NB4 (cell line): ENCODE data around the gene IFI16.

Experiments
- DNase-seq: peaks from one replicate; pipeline ENCODE4 v3.0.0; 2010; ENCODE audit warnings: low read depth
- H3K4me3 ChIP-seq: one replicate; pipeline ENCODE4 v1.5.1; 2011; ENCODE audit warnings: mild to moderate bottlenecking, low read depth, low read length, moderate library complexity
- MYC ChIP-seq: IDR thresholded peaks from 2 replicates; pipeline ENCODE4 v1.6.1; 2011; ENCODE audit warnings: low read depth, low read length
- POLR2A ChIP-seq: IDR thresholded peaks from 2 replicates; pipeline ENCODE4 v1.6.1; 2011; ENCODE audit warnings: mild to moderate bottlenecking; ENCODE audit not compliant: insufficient read length; ENCODE audit errors: extremely low read depth
- TF ChIP-seq, protein P1 (sequence below): IDR thresholded peaks from 2 replicates; pipeline ENCODE4 v1.6.1; 2011; ENCODE audit warnings: low read depth, low read length
- TF ChIP-seq, protein P2 (sequence below): IDR thresholded peaks from one replicate; pipeline ENCODE4 v1.5.1; 2012; ENCODE audit warnings: low read depth, low read length

The IFI16 gene

DNA sequence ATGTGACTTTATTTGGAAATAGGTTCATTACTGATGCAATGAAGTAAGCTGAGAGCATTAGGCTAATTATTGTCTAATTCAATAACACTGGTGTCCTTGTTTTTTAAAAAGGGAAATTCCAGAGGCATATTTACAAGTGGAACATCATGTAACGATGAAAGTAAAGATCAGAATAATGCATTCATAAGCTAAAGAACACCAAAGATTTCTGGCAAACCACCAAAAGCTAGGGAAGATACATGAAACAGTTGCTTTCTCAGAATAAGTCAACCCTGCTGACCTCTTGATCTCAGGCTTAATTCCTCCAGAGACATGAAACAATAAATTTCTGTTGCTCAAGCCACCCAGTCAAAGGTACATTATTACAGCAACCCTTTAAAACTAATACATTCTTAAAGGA is 20.3 kb upstream of the IFI16 start:
- no peak for DNase-seq
- H3K4me3 ChIP-seq, result no peak overlapping the region
- TF ChIP-seq, protein P1, sequence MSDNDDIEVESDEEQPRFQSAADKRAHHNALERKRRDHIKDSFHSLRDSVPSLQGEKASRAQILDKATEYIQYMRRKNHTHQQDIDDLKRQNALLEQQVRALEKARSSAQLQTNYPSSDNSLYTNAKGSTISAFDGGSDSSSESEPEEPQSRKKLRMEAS, result no peak
- TF ChIP-seq MYC (no peak), POLR2A (no peak)
- TF ChIP-seq, protein P2, sequence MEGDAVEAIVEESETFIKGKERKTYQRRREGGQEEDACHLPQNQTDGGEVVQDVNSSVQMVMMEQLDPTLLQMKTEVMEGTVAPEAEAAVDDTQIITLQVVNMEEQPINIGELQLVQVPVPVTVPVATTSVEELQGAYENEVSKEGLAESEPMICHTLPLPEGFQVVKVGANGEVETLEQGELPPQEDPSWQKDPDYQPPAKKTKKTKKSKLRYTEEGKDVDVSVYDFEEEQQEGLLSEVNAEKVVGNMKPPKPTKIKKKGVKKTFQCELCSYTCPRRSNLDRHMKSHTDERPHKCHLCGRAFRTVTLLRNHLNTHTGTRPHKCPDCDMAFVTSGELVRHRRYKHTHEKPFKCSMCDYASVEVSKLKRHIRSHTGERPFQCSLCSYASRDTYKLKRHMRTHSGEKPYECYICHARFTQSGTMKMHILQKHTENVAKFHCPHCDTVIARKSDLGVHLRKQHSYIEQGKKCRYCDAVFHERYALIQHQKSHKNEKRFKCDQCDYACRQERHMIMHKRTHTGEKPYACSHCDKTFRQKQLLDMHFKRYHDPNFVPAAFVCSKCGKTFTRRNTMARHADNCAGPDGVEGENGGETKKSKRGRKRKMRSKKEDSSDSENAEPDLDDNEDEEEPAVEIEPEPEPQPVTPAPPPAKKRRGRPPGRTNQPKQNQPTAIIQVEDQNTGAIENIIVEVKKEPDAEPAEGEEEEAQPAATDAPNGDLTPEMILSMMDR, result no peak

- no peak for DNase-seq
- no peak for TF ChIP-seq POLR2A
- TF ChIP-seq, protein P2, result no peak
- TF ChIP-seq, protein P1, result no peak
- TF ChIP-seq MYC, result no peak
- no peak overlapping the region for H3K4me3 ChIP-seq
Observed at GRCh38 chr1:158992787-158993312, 16.9 kb upstream of the IFI16 start.

DNA sequence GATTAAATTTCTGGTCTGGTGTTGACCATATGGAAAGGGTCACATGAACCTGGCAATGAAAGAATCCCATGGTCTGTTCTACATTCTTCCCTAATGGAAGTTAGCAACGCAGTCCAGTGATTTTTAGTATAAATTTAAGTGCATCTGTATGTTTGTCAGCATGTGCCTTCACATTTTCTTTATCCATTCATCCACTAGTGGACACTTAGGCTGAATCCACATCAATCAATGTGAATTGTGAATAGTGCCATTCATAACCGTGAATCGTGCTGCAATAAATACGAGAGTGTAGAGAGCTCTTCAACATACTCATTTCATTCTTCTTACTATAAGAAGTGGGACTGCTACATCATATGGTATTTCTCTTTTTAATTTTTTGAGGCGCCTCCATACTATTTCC is 12.7 kb upstream of the IFI16 start:
- TF ChIP-seq, protein P1, result no peak

GRCh38 chr1:158998037-158998780 is 11.5 kb upstream of the IFI16 start:
- TF ChIP-seq, protein P2, result no peak
- TF ChIP-seq POLR2A, result no peak
- TF ChIP-seq, protein P1, result no peak
- no peak overlapping the region for H3K4me3 ChIP-seq
- DNase-seq, result no peak

More for the DNA sequence above, 12.7 kb upstream of the IFI16 start:
- no peak for DNase-seq
- H3K4me3 ChIP-seq, result no peak overlapping the region

DNA sequence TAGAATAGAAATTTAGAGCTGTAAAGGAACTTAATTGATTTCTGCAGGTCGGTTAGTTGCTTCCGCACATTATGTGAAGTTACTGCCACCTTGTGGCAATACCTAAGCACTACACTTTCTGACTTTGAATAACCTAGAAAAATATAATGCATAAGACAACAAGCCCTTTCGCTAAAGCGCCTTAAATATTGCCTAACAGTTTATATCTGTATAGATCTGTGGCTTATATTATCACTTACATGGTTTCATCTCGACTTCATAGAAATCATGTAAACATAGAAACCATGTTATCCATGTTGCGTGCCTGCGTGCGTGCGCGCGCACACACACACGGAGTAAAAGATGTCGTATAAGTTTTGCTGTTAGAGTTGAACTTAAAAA is 10.9 kb upstream of the IFI16 start:
- peak; percentile 76 for DNase-seq
- no peak for TF ChIP-seq POLR2A
- TF ChIP-seq, protein P2, result peak; percentile 65
- no peak overlapping the region for H3K4me3 ChIP-seq

DNA sequence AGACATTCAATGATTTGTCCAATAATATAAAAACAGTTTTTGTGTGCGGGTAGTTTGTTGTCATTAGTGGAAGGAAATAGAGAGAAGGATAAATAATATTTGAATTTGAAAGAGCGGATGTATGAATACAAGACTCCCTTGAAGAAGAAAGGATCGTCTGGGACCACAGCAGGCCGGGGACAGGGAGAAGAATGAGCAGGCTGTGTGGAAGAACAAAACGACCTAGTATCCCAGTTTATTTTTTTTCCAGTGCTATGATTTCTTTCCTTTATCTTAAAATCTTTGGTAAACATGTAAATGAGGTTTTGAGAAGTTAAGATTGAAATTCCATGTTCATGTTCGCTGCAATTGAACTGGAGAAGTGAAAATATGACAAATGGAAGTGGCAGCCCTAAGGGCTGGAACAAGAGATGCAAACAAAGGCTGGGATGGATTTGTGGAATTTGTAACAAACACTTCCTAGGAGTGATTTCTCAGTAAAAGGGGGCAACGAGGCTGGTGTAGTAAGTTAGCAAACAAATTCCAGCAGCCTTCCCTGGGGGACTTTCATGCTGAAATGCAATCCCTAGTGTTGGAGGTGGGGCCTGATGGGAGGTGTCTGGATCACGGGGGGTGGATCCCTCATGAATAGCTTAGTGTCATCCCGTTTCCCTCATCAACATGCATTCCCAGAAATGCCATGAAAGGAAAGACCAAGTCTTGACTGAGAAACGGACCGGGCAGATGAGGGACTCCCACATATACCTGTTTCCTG is 10.2 kb upstream of the IFI16 start:
- no peak overlapping the region for H3K4me3 ChIP-seq
- TF ChIP-seq POLR2A (no peak), MYC (no peak)
- TF ChIP-seq, protein P1, result no peak
- TF ChIP-seq, protein P2, result no peak
- DNase-seq, result no peak
